ENCODE measurements around the gene GNG2. TPM values are rescaled to one million over a fixed set of nuclear protein-coding genes. Genes with fewer than 3 reads are reported as not detected.

GNG2 gene
- total and polyA plus RNA-seq, 5 donors from 2014 or later, result 145 to 252 (median 203) TPM

GRCh38 chr14:51845811-51846210 is 14.6 kb upstream of the GNG2 start:
- Mint-ChIP-seq H3K4me3 (peak overlapping the region in 2 of 4 donors; percentile 31 to 56), H3K27ac (peak overlapping the region; percentile 83 to 100 (median 100)), H3K9me3 (peaks cover 0 to 12% (median 2%) of the 10 kb centered on the region in 7 donors), H3K4me1 (peaks cover 23 to 72% (median 43%) of the 10 kb centered on the region in 4 donors), H3K36me3 (peaks cover 3% of the 10 kb centered on the region), H3K27me3 (peaks cover 12% of the 10 kb centered on the region)
- Histone ChIP-seq H3K4me3 (ENCODE audit: low read depth, low read length) (peak overlapping the region; percentile 94), H3K9me3 (ENCODE audit: control insufficient read depth in 2 of 2, low read length in 2 of 2) (peaks cover 0 to 5% of the 10 kb centered on the region in 2 experiments), H3K4me1 (ENCODE audit: control insufficient read depth, insufficient read depth, low read length, poor library complexity, severe bottlenecking) (peaks cover 37% of the 10 kb centered on the region), H3K27me3 (ENCODE audit: control insufficient read depth, insufficient read depth, low read length) (no peaks in the 10 kb centered on the region), H3K36me3 (ENCODE audit: control insufficient read depth, insufficient read depth, low read length) (no peaks in the 10 kb centered on the region), H3K27ac (ENCODE audit: insufficient read depth, low read length, poor library complexity, severe bottlenecking) (peak overlapping the region; percentile 99)
- DNase-seq (no peak), ATAC-seq (ENCODE audit: low read depth in 2 of 2) (no peak)

- Mint-ChIP-seq H3K4me3 (peak overlapping the region; percentile 88 to 93 (median 92)), H3K36me3 (peaks cover 3% of the 10 kb centered on the region), H3K27ac (peak overlapping the region; percentile 98 to 100 (median 100)), H3K27me3 (peaks cover 12% of the 10 kb centered on the region), H3K4me1 (peaks cover 23 to 78% (median 43%) of the 10 kb centered on the region in 4 donors), H3K9me3 (peaks cover 0 to 12% (median 2%) of the 10 kb centered on the region in 7 donors)
- Histone ChIP-seq H3K36me3 (ENCODE audit: control insufficient read depth, insufficient read depth, low read length) (no peaks in the 10 kb centered on the region), H3K4me1 (ENCODE audit: control insufficient read depth, insufficient read depth, low read length, poor library complexity, severe bottlenecking) (peaks cover 37% of the 10 kb centered on the region), H3K9me3 (ENCODE audit: control insufficient read depth in 2 of 2, low read length in 2 of 2) (peaks cover 0 to 5% of the 10 kb centered on the region in 2 experiments), H3K27ac (ENCODE audit: insufficient read depth, low read length, poor library complexity, severe bottlenecking) (peak overlapping the region; percentile 99), H3K27me3 (ENCODE audit: control insufficient read depth, insufficient read depth, low read length) (no peaks in the 10 kb centered on the region), H3K4me3 (ENCODE audit: low read depth, low read length) (peak overlapping the region; percentile 94)
- peak; percentile 89 to 90 for ATAC-seq (ENCODE audit: low read depth in 2 of 2)
- peak; percentile 83 to 99 (median 94) for DNase-seq
Observed at GRCh38 chr14:51846631-51847488, 13.6 kb upstream of the GNG2 start.

GRCh38 chr14:51847489-51847796 is 13.0 kb upstream of the GNG2 start:
- peaks cover 0 to 5% of the 10 kb centered on the region in 2 experiments for H3K9me3 ChIP-seq (ENCODE audit: control insufficient read depth in 2 of 2, low read length in 2 of 2)
- H3K36me3 ChIP-seq (ENCODE audit: control insufficient read depth, insufficient read depth, low read length), result no peaks in the 10 kb centered on the region
- no peak for DNase-seq
- no peak for ATAC-seq (ENCODE audit: low read depth in 2 of 2)
- peak overlapping the region; percentile 99 for H3K27ac ChIP-seq (ENCODE audit: insufficient read depth, low read length, poor library complexity, severe bottlenecking)
- peaks cover 37% of the 10 kb centered on the region for H3K4me1 ChIP-seq (ENCODE audit: control insufficient read depth, insufficient read depth, low read length, poor library complexity, severe bottlenecking)
- Mint-ChIP-seq H3K27ac (peak overlapping the region; percentile 98 to 100 (median 100)), H3K36me3 (peaks cover 3% of the 10 kb centered on the region), H3K9me3 (peaks cover 0 to 12% (median 2%) of the 10 kb centered on the region in 7 donors), H3K4me1 (peaks cover 24 to 81% (median 44%) of the 10 kb centered on the region in 4 donors), H3K4me3 (peak overlapping the region; percentile 88 to 93 (median 92)), H3K27me3 (peaks cover 11% of the 10 kb centered on the region)
- no peaks in the 10 kb centered on the region for H3K27me3 ChIP-seq (ENCODE audit: control insufficient read depth, insufficient read depth, low read length)
- H3K4me3 ChIP-seq (ENCODE audit: low read depth, low read length), result peak overlapping the region; percentile 94

GRCh38 chr14:51848120-51848519 is 12.3 kb upstream of the GNG2 start:
- H3K27ac Mint-ChIP-seq, result peak overlapping the region; percentile 95 to 100 (median 98)
- peaks cover 3% of the 10 kb centered on the region for H3K36me3 Mint-ChIP-seq
- no peaks in the 10 kb centered on the region for H3K27me3 ChIP-seq (ENCODE audit: control insufficient read depth, insufficient read depth, low read length)
- peaks cover 0 to 5% of the 10 kb centered on the region in 2 experiments for H3K9me3 ChIP-seq (ENCODE audit: control insufficient read depth in 2 of 2, low read length in 2 of 2)
- peaks cover 37% of the 10 kb centered on the region for H3K4me1 ChIP-seq (ENCODE audit: control insufficient read depth, insufficient read depth, low read length, poor library complexity, severe bottlenecking)
- peak overlapping the region; percentile 94 for H3K4me3 ChIP-seq (ENCODE audit: low read depth, low read length)
- ATAC-seq (ENCODE audit: low read depth in 2 of 2) (no peak), DNase-seq (no peak)
- peaks cover 0 to 12% (median 2%) of the 10 kb centered on the region in 7 donors for H3K9me3 Mint-ChIP-seq
- peaks cover 8% of the 10 kb centered on the region for H3K27me3 Mint-ChIP-seq
- H3K27ac ChIP-seq (ENCODE audit: insufficient read depth, low read length, poor library complexity, severe bottlenecking), result peak overlapping the region; percentile 99
- H3K4me3 Mint-ChIP-seq, result peak overlapping the region; percentile 13 to 88 (median 60)
- H3K4me1 Mint-ChIP-seq, result peaks cover 30 to 84% (median 46%) of the 10 kb centered on the region in 4 donors
- H3K36me3 ChIP-seq (ENCODE audit: control insufficient read depth, insufficient read depth, low read length), result no peaks in the 10 kb centered on the region

GRCh38 chr14:51849097-51849496 is 11.3 kb upstream of the GNG2 start:
- H3K4me1 ChIP-seq (ENCODE audit: control insufficient read depth, insufficient read depth, low read length, poor library complexity, severe bottlenecking), result peaks cover 37% of the 10 kb centered on the region
- peaks cover 3% of the 10 kb centered on the region for H3K36me3 Mint-ChIP-seq
- H3K4me3 Mint-ChIP-seq, result peak overlapping the region in 2 of 4 donors; percentile 6 to 11
- peak overlapping the region; percentile 99 for H3K27ac ChIP-seq (ENCODE audit: insufficient read depth, low read length, poor library complexity, severe bottlenecking)
- DNase-seq, result no peak
- peak overlapping the region; percentile 95 to 100 (median 98) for H3K27ac Mint-ChIP-seq
- peaks cover 0 to 12% (median 2%) of the 10 kb centered on the region in 7 donors for H3K9me3 Mint-ChIP-seq
- no peaks in the 10 kb centered on the region for H3K27me3 ChIP-seq (ENCODE audit: control insufficient read depth, insufficient read depth, low read length)
- no peak for ATAC-seq (ENCODE audit: low read depth in 2 of 2)
- no peak overlapping the region for H3K4me3 ChIP-seq (ENCODE audit: low read depth, low read length)
- peaks cover 30 to 76% (median 43%) of the 10 kb centered on the region in 4 donors for H3K4me1 Mint-ChIP-seq
- no peaks in the 10 kb centered on the region for H3K36me3 ChIP-seq (ENCODE audit: control insufficient read depth, insufficient read depth, low read length)
- H3K9me3 ChIP-seq (ENCODE audit: control insufficient read depth in 2 of 2, low read length in 2 of 2), result peaks cover 0 to 5% of the 10 kb centered on the region in 2 experiments
- peaks cover 13% of the 10 kb centered on the region for H3K27me3 Mint-ChIP-seq

- Mint-ChIP-seq H3K4me1 (peaks cover 30 to 70% (median 44%) of the 10 kb centered on the region in 4 donors), H3K27ac (peak overlapping the region; percentile 20 to 77 (median 72)), H3K4me3 (no peak overlapping the region), H3K9me3 (peaks cover 0 to 12% (median 2%) of the 10 kb centered on the region in 7 donors), H3K27me3 (peaks cover 19% of the 10 kb centered on the region), H3K36me3 (peaks cover 3% of the 10 kb centered on the region)
- no peak overlapping the region for H3K4me3 ChIP-seq (ENCODE audit: low read depth, low read length)
- no peak overlapping the region for H3K27ac ChIP-seq (ENCODE audit: insufficient read depth, low read length, poor library complexity, severe bottlenecking)
- no peaks in the 10 kb centered on the region for H3K27me3 ChIP-seq (ENCODE audit: control insufficient read depth, insufficient read depth, low read length)
- H3K9me3 ChIP-seq (ENCODE audit: control insufficient read depth in 2 of 2, low read length in 2 of 2), result peaks cover 0 to 5% of the 10 kb centered on the region in 2 experiments
- H3K4me1 ChIP-seq (ENCODE audit: control insufficient read depth, insufficient read depth, low read length, poor library complexity, severe bottlenecking), result peaks cover 29% of the 10 kb centered on the region
- no peaks in the 10 kb centered on the region for H3K36me3 ChIP-seq (ENCODE audit: control insufficient read depth, insufficient read depth, low read length)
- DNase-seq (no peak), ATAC-seq (ENCODE audit: low read depth in 2 of 2) (no peak)
Observed at GRCh38 chr14:51850651-51851050, 9.8 kb upstream of the GNG2 start.

GRCh38 chr14:51852541-51852940 is 7.9 kb upstream of the GNG2 start:
- Histone ChIP-seq H3K4me3 (ENCODE audit: low read depth, low read length) (no peak overlapping the region), H3K27ac (ENCODE audit: insufficient read depth, low read length, poor library complexity, severe bottlenecking) (no peak overlapping the region), H3K36me3 (ENCODE audit: control insufficient read depth, insufficient read depth, low read length) (no peaks in the 10 kb centered on the region), H3K9me3 (ENCODE audit: control insufficient read depth in 2 of 2, low read length in 2 of 2) (peaks cover 0 to 5% of the 10 kb centered on the region in 2 experiments), H3K27me3 (ENCODE audit: control insufficient read depth, insufficient read depth, low read length) (no peaks in the 10 kb centered on the region), H3K4me1 (ENCODE audit: control insufficient read depth, insufficient read depth, low read length, poor library complexity, severe bottlenecking) (peaks cover 12% of the 10 kb centered on the region)
- no peak for DNase-seq
- peaks cover 3% of the 10 kb centered on the region for H3K36me3 Mint-ChIP-seq
- no peak for ATAC-seq (ENCODE audit: low read depth in 2 of 2)
- peaks cover 10% of the 10 kb centered on the region for H3K27me3 Mint-ChIP-seq
- H3K4me1 Mint-ChIP-seq, result peaks cover 30 to 65% (median 39%) of the 10 kb centered on the region in 4 donors
- peak overlapping the region in 1 of 4 donors; percentile 26 for H3K4me3 Mint-ChIP-seq
- H3K27ac Mint-ChIP-seq, result no peak overlapping the region
- H3K9me3 Mint-ChIP-seq, result peaks cover 0 to 12% (median 4%) of the 10 kb centered on the region in 7 donors
